Body of pancreas (tissue), 4 donors: ENCODE results near the gene DNER. TPM values are rescaled to one million over a fixed set of nuclear protein-coding genes. Genes with fewer than 3 reads are reported as not detected.

Experiments used
- ATAC-seq: fragments of 150-250 bp; one replicate; pipeline ENCODE4 v1.9.1; 2016
- DNase-seq, 4 donors: peaks; one replicate each; pipeline ENCODE4 v3.0.0-alpha.2; 2019
- H3K27ac ChIP-seq, 4 donors: fragments of 200-600 bp; sonication (generic); 1 replicate in 3 of 4; 2 replicates in 1 of 4; pipeline versions ENCODE4 v1.5.1 to v1.6.1; 2016 to 2019; ENCODE audit warnings: mild to moderate bottlenecking in 1 of 4, mixed read lengths in 1 of 4, moderate library complexity in 1 of 4
- H3K27me3 ChIP-seq, 2 donors: fragments of 200-600 bp; sonication (generic); one replicate each; pipeline ENCODE4 v1.6.0; 2016; ENCODE audit warnings: mild to moderate bottlenecking in 1 of 2
- H3K36me3 ChIP-seq, 2 donors: fragments of 200-600 bp; sonication (generic); replicated peaks in 1 of 2; 2 replicates each; pipeline ENCODE4 v1.5.1; 2016; ENCODE audit warnings: low read depth in 2 of 2; ENCODE audit not compliant: insufficient read depth in 1 of 2
- H3K4me1 ChIP-seq: fragments of 200-600 bp; sonication (generic); one replicate; pipeline ENCODE4 v1.6.0; 2016
- H3K4me3 ChIP-seq, 2 donors: fragments of 200-600 bp; sonication (generic); 1 replicate in 1 of 2; 2 replicates in 1 of 2; pipeline ENCODE4 v1.5.1; 2016 to 2019
- H3K9me3 ChIP-seq, 3 donors: fragments of 200-600 bp; sonication (generic); 1 replicate in 2 of 3; 2 replicates in 1 of 3; pipeline ENCODE4 v1.5.1; 2016
- CTCF ChIP-seq, 7 experiments: fragments of 450-650 bp in 4 of 7; fragments of 200-600 bp in 3 of 7; sonication (generic) in 3 of 7; IDR thresholded peaks; one replicate each; pipeline ENCODE4 v1.5.1; 2016 to 2019; ENCODE audit warnings: antibody characterized with exemption in 7 of 7
- POLR2A ChIP-seq, 3 donors: fragments of 450-650 bp; IDR thresholded peaks; one replicate each; pipeline ENCODE4 v1.6.1; 2016; ENCODE audit warnings: antibody characterized with exemption in 3 of 3, mild to moderate bottlenecking in 2 of 3
- WGBS, 2 donors: methylation state at CpG; one replicate each; pipeline ENCODE4 v1.1.5; 2017; 5-methylcytosine and 5-hydroxymethylcytosine counted together
- intact Hi-C: fragments of 100-400 bp; cut with DNase I; formaldehyde crosslinking; loops from one replicate; pipeline ENCODE4 v1.15.1; 2023
- total RNA-seq, 2 donors: library from RNA; depleted of rRNA; stranded (reverse); fragments of >200 nt; gene quantifications; one replicate each; pipeline ENCODE4 v1.1.0, GENCODE V29; 2016

DNER gene
- total RNA-seq, 2 donors from 2014 or later, result 0.78 to 1.3 TPM

GRCh38 chr2:229691631-229692030 is 22.7 kb downstream of the DNER start:
- no peak for ATAC-seq
- Histone ChIP-seq H3K27me3 (no peaks in the 10 kb centered on the region), H3K27ac (no peak overlapping the region), H3K9me3 (no peaks in the 10 kb centered on the region), H3K36me3 (no peaks in the 10 kb centered on the region), H3K4me1 (no peaks in the 10 kb centered on the region), H3K4me3 (no peak overlapping the region)
- intact Hi-C loops, result no loop called here
- no peak for DNase-seq
- WGBS, 2 donors, result 59 to 60% methylated on average over 2 of the region's 2 CpGs
- no peak for TF ChIP-seq CTCF (IDR thresholded peaks at IDR 0.05)
- TF ChIP-seq POLR2A (IDR thresholded peaks at IDR 0.05), result no peak

- Histone ChIP-seq H3K9me3 (no peaks in the 10 kb centered on the region), H3K4me1 (no peaks in the 10 kb centered on the region), H3K4me3 (no peak overlapping the region), H3K27ac (no peak overlapping the region), H3K27me3 (no peaks in the 10 kb centered on the region), H3K36me3 (no peaks in the 10 kb centered on the region)
- intact Hi-C loops, result no loop called here
- DNase-seq (no peak), ATAC-seq (no peak)
- TF ChIP-seq POLR2A (IDR thresholded peaks at IDR 0.05) (no peak), CTCF (IDR thresholded peaks at IDR 0.05) (no peak)
- 42% methylated on average over 2 of the region's 2 CpGs for WGBS, 2 donors
Observed at GRCh38 chr2:229689307-229689839, 25.0 kb downstream of the DNER start.

- no peaks in the 10 kb centered on the region for H3K9me3 ChIP-seq
- 79 to 85% methylated on average over 7 of the region's 7 CpGs for WGBS, 2 donors
- no peaks in the 10 kb centered on the region for H3K27me3 ChIP-seq
- no peak overlapping the region for H3K27ac ChIP-seq
- DNase-seq (no peak), ATAC-seq (no peak)
- TF ChIP-seq CTCF (IDR thresholded peaks at IDR 0.05), result no peak
- no peak for TF ChIP-seq POLR2A (IDR thresholded peaks at IDR 0.05)
- intact Hi-C loops, result no loop called here
- H3K36me3 ChIP-seq, result no peaks in the 10 kb centered on the region
- no peak overlapping the region for H3K4me3 ChIP-seq
- H3K4me1 ChIP-seq, result no peaks in the 10 kb centered on the region
Observed at GRCh38 chr2:229688141-229688540, 26.2 kb downstream of the DNER start.

- H3K27me3 ChIP-seq, result no peaks in the 10 kb centered on the region
- no peak for TF ChIP-seq POLR2A (IDR thresholded peaks at IDR 0.05)
- intact Hi-C loops, result no loop called here
- ATAC-seq, result no peak
- H3K9me3 ChIP-seq, result no peaks in the 10 kb centered on the region
- H3K4me1 ChIP-seq, result no peaks in the 10 kb centered on the region
- WGBS, 2 donors, result 16 to 72% methylated on average over 2 to 6 of the region's 6 CpGs
- H3K36me3 ChIP-seq, result no peaks in the 10 kb centered on the region
- H3K27ac ChIP-seq, result no peak overlapping the region
- no peak overlapping the region for H3K4me3 ChIP-seq
- DNase-seq, result no peak
Observed at GRCh38 chr2:229686122-229686919, 28.0 kb downstream of the DNER start.

- intact Hi-C loops, result no loop called here
- Histone ChIP-seq H3K36me3 (no peaks in the 10 kb centered on the region), H3K9me3 (no peaks in the 10 kb centered on the region), H3K27ac (no peak overlapping the region), H3K4me3 (no peak overlapping the region), H3K4me1 (no peaks in the 10 kb centered on the region), H3K27me3 (no peaks in the 10 kb centered on the region)
- ATAC-seq, result no peak
- TF ChIP-seq POLR2A (IDR thresholded peaks at IDR 0.05) (no peak), CTCF (IDR thresholded peaks at IDR 0.05) (no peak)
- 69 to 72% methylated on average over 6 of the region's 6 CpGs for WGBS, 2 donors
- no peak for DNase-seq
Observed at GRCh38 chr2:229684942-229685562, 29.3 kb downstream of the DNER start.
